Activated CD8-positive, alpha-beta memory T cell treated with anti-CD3 and anti-CD28 coated beads for 36 hours (primary cell): ENCODE data around the gene NT5C1A. TPM values are rescaled to one million over a fixed set of nuclear protein-coding genes. Genes with fewer than 3 reads are reported as not detected.

Source experiments
- CTCF ChIA-PET: fragments of 350-600 bp; sonication (Branson Sonifier 250); formaldehyde crosslinking; loops from one replicate; lab custom pipeline; 2021; ENCODE audit warnings: antibody characterized with exemption; lab: Charles Lee
- POLR2A ChIA-PET: fragments of 350-600 bp; sonication (Branson Sonifier 250); formaldehyde crosslinking; loops from one replicate; lab custom pipeline; 2021; ENCODE audit warnings: antibody characterized with exemption; lab: Charles Lee
- total RNA-seq, 2 experiments: library from RNA; stranded (reverse); gene quantifications; one replicate each; pipeline ENCODE4 v1.2.3, GENCODE V29; 2021

Gene NT5C1A
- total RNA-seq, 2 experiments from 2014 or later, result not detected

DNA sequence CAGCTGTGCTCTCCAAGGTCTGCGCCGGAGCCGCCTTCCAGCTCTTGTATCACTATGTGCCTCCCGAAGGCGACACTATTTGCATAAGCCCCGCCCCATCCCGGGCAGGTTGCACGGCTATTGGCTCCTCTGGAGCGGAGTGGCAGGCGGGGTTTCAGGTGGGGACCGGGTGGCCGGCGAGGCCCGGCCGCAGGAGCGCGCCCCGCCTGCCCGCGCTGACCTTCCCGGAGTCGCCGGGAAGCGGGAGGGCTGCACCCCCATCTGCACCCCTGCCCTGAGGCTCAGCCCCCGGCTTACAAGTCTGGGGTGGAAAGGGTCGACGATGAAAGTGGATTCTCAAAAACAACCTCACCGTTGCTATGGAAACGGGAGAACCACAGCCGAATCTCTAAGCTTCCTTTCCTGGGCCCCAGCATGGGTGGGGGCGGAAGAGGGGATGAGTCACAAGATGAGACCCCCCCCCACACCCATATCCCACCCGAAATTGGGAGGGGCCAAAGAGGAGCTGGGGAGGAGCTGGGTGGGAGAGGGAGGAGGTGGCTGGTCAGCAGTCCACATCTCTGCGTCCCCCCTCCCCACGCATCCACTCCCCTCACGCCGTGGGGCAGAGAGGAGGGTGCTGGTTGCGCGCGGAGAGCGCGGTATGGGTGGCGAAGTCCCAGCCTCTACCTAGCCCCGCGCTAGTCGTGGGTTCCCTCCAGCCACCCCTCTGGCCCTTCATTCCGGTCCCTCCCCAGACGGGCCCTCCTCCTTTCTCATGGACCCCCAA, 19.7 kb upstream of the NT5C1A start, which contains the start of gene HPCAL4:
Gene HPCAL4, minus strand, starts transcription at position 51 of the 769 bp plus-strand sequence. CDS start 6,830 bp downstream, outside the sequence.
- ChIA-PET CTCF (interaction anchor here (0.6 to 2.3 kb wide), 5 partner anchors 19 to 590 kb away, joined by 3 to 9 read pairs (median 5); partner anchors contain the start of gene NT5C1A), POLR2A (interaction anchor here (0.6 to 1.6 kb wide), 3 partner anchors 10 to 79 kb away, joined by 3 to 6 read pairs (median 5); partner anchors contain the start of gene NT5C1A)

DNA sequence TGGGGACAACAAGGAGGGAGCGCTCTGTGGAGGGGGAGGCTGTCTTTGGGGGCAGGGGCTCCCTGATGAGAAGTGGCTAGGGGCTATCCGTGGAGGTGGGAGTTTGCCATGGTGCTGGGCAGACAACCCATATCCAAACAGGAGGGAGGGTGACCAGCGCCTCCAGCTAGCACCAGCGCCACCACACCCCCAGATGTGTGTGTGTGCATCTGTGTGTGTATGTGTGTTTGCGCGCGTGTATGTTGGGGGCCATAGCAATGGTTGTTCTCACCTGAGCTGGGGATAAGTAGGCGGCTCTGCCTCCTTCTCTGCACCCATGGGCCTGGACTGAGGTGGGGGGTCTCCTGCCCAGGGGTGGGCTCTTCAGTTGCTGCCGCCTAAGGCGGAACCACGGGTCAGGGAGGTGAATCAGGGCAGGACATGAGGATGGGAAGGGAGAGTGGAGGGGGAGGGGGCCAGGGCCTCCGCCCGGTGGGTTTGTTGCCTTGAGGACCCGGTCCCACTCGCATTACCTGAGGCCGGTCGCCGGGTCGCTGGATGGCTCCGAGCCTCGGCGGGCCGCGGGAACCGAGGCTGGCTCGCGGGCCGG, 19.0 kb upstream of the NT5C1A start:
- ChIA-PET POLR2A (interaction anchor here (0.6 kb wide), 1 partner anchor 80 kb away, joined by 3 read pairs; no protein-coding TSS in a partner anchor), CTCF (interaction anchor here (0.6 to 2.3 kb wide), 5 partner anchors 19 to 589 kb away, joined by 3 to 9 read pairs (median 5); partner anchors contain the start of gene NT5C1A)

- CTCF ChIA-PET, result interaction anchor here (1.0 to 2.3 kb wide), 3 partner anchors 30 to 32 kb away, joined by 3 to 9 read pairs (median 6); no protein-coding TSS in a partner anchor
These were observed 18.3 kb upstream of the NT5C1A start for GRCh38 chr1:39690225-39690624.

DNA sequence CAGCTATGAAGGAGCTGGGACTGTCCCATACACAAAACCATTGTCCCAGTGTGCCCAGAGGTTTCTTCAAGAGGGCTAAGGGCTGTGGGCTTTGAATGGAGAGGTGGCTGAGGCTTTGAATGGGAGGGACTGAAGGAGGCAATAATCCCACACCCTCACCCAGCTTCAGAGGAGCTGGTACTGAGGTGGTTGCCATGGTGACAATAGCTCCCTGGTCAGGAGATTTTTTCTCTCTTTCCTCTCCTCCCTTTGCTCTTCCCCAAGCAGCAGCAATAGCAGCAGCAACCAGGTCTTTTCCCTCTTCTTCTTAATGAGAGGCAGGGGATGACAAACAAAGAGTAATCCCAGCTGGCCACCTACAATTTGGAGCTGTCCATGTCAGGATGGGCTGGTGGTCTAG, 17.7 kb upstream of the NT5C1A start:
- ChIA-PET POLR2A (no interaction called here), CTCF (interaction anchor here (1.0 to 1.2 kb wide), 2 partner anchors 31 to 32 kb away, joined by 3 to 6 read pairs; no protein-coding TSS in a partner anchor)

More at GRCh38 chr1:39690225-39690624, 18.3 kb upstream of the NT5C1A start:
- POLR2A ChIA-PET, result no interaction called here

GRCh38 chr1:39689214-39689613, 17.3 kb upstream of the NT5C1A start:
- ChIA-PET POLR2A (interaction anchor here (0.6 kb wide), 1 partner anchor 1048 kb away, joined by 7 read pairs; no protein-coding TSS in a partner anchor), CTCF (interaction anchor here (1.0 to 1.3 kb wide), 3 partner anchors 31 to 113 kb away, joined by 3 to 6 read pairs (median 3); no protein-coding TSS in a partner anchor)

GRCh38 chr1:39688706-39689105, 16.8 kb upstream of the NT5C1A start:
- POLR2A ChIA-PET, result interaction anchor here (0.6 kb wide), 1 partner anchor 1049 kb away, joined by 7 read pairs; no protein-coding TSS in a partner anchor
- CTCF ChIA-PET, result interaction anchor here (1.3 kb wide), 1 partner anchor 113 kb away, joined by 3 read pairs; no protein-coding TSS in a partner anchor

DNA sequence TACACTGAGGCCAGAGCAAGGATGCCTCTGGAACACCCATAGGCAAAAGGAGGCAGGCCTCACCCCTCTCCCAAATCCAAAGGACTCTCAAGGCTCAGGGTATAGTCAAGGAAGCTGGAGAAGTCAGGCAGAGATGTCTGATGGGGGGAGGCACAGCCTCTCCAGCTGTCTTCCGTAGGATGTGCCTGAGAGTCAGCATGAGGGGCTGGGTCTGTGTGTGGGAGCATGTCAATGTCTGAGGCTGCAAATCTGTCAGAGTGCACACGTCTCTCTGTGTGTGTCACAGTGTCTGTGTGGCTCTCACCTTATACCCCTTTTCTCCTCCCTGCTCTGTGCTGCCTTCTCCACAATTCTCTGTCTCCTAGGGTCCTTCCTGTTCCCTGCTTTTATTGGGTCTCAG, 15.3 kb upstream of the NT5C1A start:
- CTCF ChIA-PET, result no interaction called here

GRCh38 chr1:39685071-39685470, 13.2 kb upstream of the NT5C1A start:
- ChIA-PET POLR2A (no interaction called here), CTCF (interaction anchor here (1.6 kb wide), 1 partner anchor 26 kb away, joined by 3 read pairs; no protein-coding TSS in a partner anchor)

More for the DNA sequence above, 15.3 kb upstream of the NT5C1A start:
- POLR2A ChIA-PET, result no interaction called here

DNA sequence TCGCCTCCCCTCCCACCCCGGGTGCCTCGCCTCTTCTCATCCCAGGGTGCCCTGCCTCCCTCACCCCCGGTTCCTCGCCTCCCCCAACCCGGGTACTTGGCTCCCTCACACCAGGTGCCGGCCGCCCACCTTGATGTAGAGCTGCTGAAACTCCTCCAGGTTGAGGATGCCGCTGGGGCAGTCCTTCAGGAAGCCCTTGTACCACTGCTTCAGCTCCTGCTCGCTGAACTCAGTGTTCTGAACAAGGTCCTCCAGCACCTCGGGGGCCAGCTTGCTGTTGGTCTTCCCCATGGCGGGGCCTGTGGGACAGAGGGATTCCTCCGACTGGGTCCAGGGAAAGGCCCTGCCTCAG, 12.4 kb upstream of the NT5C1A start:
- ChIA-PET CTCF (interaction anchor here (1.6 kb wide), 1 partner anchor 26 kb away, joined by 3 read pairs; no protein-coding TSS in a partner anchor), POLR2A (no interaction called here)

DNA sequence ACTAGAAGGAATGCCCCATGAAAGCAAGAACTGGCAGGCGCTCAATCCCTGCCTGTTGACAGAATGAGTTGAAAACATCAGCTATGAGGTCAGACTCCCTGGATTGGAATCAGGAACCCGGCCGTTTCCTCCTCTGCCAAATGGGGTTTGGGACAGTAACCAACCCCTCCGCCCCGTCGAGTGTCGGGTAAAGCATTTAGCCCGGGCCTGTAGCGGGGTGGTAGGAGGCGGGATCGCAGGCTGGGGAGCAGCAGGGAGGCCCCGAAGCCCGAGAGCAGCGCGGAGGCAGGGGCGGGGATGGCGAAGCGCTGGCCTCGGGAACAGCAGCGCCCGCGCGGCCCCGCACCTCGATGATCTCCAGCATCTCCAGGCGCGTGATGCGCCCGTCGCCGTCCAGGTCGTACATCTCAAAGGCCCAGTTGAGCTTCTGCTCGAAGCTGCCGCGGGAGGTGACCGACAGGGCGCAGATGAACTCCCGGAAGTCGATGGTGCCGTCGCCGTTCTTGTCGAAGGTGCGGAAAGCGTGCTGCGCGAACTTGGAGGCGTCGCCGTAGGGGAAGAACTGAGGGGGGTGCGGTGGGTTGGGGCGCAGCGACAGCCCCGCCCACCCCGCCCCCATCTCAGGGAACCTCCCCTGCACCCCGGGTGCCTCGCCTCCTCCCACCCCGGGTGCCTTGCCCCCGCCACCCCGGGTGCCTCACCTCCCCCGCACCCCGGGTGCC, 11.8 kb upstream of the NT5C1A start:
- CTCF ChIA-PET, result interaction anchor here (1.6 kb wide), 1 partner anchor 25 kb away, joined by 3 read pairs; no protein-coding TSS in a partner anchor

DNA sequence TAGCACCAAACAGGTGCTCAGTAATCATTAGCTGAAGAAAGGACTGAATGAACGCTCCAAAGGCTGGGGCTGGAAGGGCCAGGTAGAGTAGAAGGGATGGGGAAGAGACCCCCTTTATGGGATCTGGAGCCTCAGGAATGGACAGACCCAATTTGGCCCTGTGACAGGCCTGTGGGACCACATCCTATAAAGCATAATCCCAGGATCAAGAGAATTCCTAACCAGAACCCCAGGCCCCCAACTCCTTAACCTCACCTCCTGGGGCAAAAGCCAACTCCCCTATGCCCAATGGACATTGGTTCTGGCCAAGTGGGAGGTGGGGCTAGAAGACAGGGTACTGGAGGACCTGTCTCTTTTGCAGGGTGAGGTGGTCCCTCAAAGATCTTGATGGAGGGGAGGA, 10.1 kb upstream of the NT5C1A start:
- POLR2A ChIA-PET, result interaction anchor here (0.6 kb wide), 1 partner anchor 10 kb away, joined by 6 read pairs; no protein-coding TSS in a partner anchor

More for the DNA sequence above, 11.8 kb upstream of the NT5C1A start:
- POLR2A ChIA-PET, result no interaction called here

GRCh38 chr1:39681294-39681693, 9.4 kb upstream of the NT5C1A start:
- ChIA-PET CTCF (interaction anchor here (1.0 to 1.2 kb wide), 4 partner anchors 8 to 73 kb away, joined by 3 read pairs; partner anchors contain the start of gene NT5C1A), POLR2A (interaction anchor here (0.6 to 1.0 kb wide), 2 partner anchors 11 to 14 kb away, joined by 3 to 6 read pairs; no protein-coding TSS in a partner anchor)

More for the DNA sequence above, 10.1 kb upstream of the NT5C1A start:
- CTCF ChIA-PET, result interaction anchor here (1.0 to 1.2 kb wide), 3 partner anchors 9 to 74 kb away, joined by 3 read pairs; partner anchors contain the start of gene NT5C1A

DNA sequence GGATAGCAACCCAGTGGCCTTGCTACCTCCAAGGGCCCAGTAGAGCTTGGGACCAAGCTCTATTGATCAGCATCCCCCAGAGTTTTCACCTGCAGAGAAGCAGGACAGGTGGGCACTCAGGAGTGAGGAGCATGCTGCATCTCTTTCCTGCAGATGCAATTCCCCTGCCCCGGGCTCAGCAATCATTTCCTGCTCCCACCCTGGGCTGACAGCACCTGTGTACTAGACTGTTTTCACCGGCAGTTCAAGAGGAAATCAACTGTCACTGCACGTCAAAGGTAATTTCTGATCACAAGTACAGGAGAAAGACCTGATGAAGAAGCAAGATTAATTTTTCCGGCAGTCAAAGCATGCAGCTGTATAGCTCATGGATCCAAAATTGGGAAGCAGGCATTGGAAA, 8.8 kb upstream of the NT5C1A start:
- ChIA-PET CTCF (interaction anchor here (1.0 to 1.2 kb wide), 2 partner anchors 9 to 14 kb away, joined by 3 read pairs; partner anchors contain the start of gene NT5C1A), POLR2A (interaction anchor here (1.0 kb wide), 1 partner anchor 14 kb away, joined by 3 read pairs; no protein-coding TSS in a partner anchor)

DNA sequence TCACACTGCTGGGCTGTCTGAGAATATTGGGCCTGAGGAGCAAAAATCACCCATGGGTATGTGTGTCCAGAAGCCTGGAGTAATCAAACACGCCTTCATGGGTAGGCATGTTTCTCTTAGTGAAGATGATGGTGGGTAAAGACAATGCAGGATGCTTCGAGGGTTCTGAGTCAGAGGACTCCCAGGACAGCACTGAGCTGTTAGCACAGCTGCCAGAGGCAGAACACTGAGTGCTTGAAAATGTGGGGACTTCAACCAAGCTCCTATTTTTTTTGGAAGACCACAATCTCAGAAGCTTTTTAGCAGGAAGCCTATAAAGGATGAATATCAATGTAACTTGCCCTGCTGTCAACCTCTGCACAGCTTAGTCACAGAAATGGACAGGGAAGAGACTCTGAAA, 7.9 kb upstream of the NT5C1A start:
- POLR2A ChIA-PET, result interaction anchor here (0.7 kb wide), 1 partner anchor 901 kb away, joined by 3 read pairs; no protein-coding TSS in a partner anchor
- CTCF ChIA-PET, result interaction anchor here (1.1 kb wide), 1 partner anchor 15 kb away, joined by 3 read pairs; no protein-coding TSS in a partner anchor

- ChIA-PET POLR2A (no interaction called here), CTCF (no interaction called here)
These were observed 7.0 kb upstream of the NT5C1A start for GRCh38 chr1:39678889-39679288.

DNA sequence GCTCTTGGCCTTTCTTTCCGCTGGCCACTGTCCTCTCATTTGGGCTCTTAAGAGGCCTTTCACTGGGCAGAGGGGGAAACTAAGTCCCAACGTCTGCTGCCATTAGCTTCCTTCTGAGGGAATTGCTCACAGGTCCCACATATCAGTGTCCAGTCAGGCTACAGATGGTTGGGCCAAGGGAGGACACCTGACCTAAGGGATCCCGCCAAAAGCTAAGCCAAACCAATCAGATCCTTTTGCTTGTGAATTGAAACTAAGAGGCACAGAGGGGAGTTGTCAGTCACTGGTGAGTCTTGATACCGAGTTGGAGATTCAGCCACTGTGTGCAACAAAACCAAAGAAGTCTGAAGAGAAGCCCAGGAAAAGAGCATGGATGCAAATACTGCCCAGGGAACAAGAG, 5.7 kb upstream of the NT5C1A start:
- POLR2A ChIA-PET, result no interaction called here

GRCh38 chr1:39676948-39677548, 5.1 kb upstream of the NT5C1A start:
- CTCF ChIA-PET, result interaction anchor here (1.2 kb wide), 1 partner anchor 18 kb away, joined by 3 read pairs; no protein-coding TSS in a partner anchor
- POLR2A ChIA-PET, result interaction anchor here (0.7 kb wide), 1 partner anchor 10 kb away, joined by 7 read pairs; no protein-coding TSS in a partner anchor

More for the DNA sequence above, 5.7 kb upstream of the NT5C1A start:
- CTCF ChIA-PET, result interaction anchor here (1.2 kb wide), 1 partner anchor 18 kb away, joined by 3 read pairs; no protein-coding TSS in a partner anchor
